HFFc6 (cell line): ENCODE results near the gene GREB1. TPM values are rescaled to one million over a fixed set of nuclear protein-coding genes. Genes with fewer than 3 reads are reported as not detected.

Experiments
- DNase-seq: peaks from one replicate; pipeline ENCODE4 v3.0.0-alpha.2; 2018
- H3K27ac Mint-ChIP-seq: 2 replicates; pipeline ENCODE4 v1.8.0; 2020; ENCODE audit warnings: mild to moderate bottlenecking, mixed read lengths
- H3K27me3 Mint-ChIP-seq: 2 replicates; pipeline ENCODE4 v1.8.0; 2021; ENCODE audit warnings: mild to moderate bottlenecking, moderate library complexity, mixed read lengths; ENCODE audit not compliant: insufficient read depth
- H3K36me3 Mint-ChIP-seq: 2 replicates; pipeline ENCODE4 v1.8.0; 2021; ENCODE audit warnings: low read depth, mixed read lengths
- H3K4me1 Mint-ChIP-seq: 2 replicates; pipeline ENCODE4 v1.8.0; 2020; ENCODE audit warnings: low read depth, mixed read lengths
- H3K4me3 Mint-ChIP-seq: 2 replicates; pipeline ENCODE4 v1.8.0; 2020; ENCODE audit warnings: mild to moderate bottlenecking, moderate library complexity, mixed read lengths
- H3K9me3 Mint-ChIP-seq: 2 replicates; pipeline ENCODE4 v1.8.0; 2020; ENCODE audit warnings: mild to moderate bottlenecking, mixed read lengths
- CTCF ChIP-seq: fragments of 200-600 bp; sonication (generic); IDR thresholded peaks from 2 replicates; pipeline ENCODE4 v1.5.0; 2021; ENCODE audit warnings: antibody characterized with exemption, mild to moderate bottlenecking
- total RNA-seq, 6 experiments: library from RNA; stranded (reverse); fragmentation: NEBNext Ultra II Directional; extraction: Animal tissue kit (Norgen Biotek cat#: 25700); gene quantifications; 2 replicates in 1 of 6; 3 replicates in 5 of 6; pipeline ENCODE4 v1.2.3, GENCODE V29; 2021

The GREB1 gene
- total RNA-seq, 6 experiments from 2014 or later = 0.07 to 0.11 (median 0.09) TPM; not detected in 3

- H3K27ac Mint-ChIP-seq = no peak overlapping the region
- no peaks in the 10 kb centered on the region; the same call in 1 of the 2 replicates for H3K36me3 Mint-ChIP-seq
- no peak overlapping the region for H3K4me3 Mint-ChIP-seq
- H3K9me3 Mint-ChIP-seq = peaks cover 4% of the 10 kb centered on the region; the same call in 1 of the 2 replicates
- TF ChIP-seq CTCF = no peak
- H3K4me1 Mint-ChIP-seq = no peaks in the 10 kb centered on the region
- H3K27me3 Mint-ChIP-seq = peaks cover 40% of the 10 kb centered on the region
- DNase-seq = no peak
Observed at GRCh38 chr2:11547912-11548497, 14.2 kb downstream of the GREB1 start.

GRCh38 chr2:11550302-11550701 is 16.5 kb downstream of the GREB1 start:
- Mint-ChIP-seq H3K27me3 (peaks cover 40% of the 10 kb centered on the region), H3K9me3 (peaks cover 4% of the 10 kb centered on the region; the same call in 1 of the 2 replicates), H3K36me3 (no peaks in the 10 kb centered on the region; the same call in 1 of the 2 replicates), H3K27ac (no peak overlapping the region), H3K4me1 (peaks cover 11% of the 10 kb centered on the region), H3K4me3 (no peak overlapping the region)
- no peak for TF ChIP-seq CTCF
- DNase-seq = no peak

DNA sequence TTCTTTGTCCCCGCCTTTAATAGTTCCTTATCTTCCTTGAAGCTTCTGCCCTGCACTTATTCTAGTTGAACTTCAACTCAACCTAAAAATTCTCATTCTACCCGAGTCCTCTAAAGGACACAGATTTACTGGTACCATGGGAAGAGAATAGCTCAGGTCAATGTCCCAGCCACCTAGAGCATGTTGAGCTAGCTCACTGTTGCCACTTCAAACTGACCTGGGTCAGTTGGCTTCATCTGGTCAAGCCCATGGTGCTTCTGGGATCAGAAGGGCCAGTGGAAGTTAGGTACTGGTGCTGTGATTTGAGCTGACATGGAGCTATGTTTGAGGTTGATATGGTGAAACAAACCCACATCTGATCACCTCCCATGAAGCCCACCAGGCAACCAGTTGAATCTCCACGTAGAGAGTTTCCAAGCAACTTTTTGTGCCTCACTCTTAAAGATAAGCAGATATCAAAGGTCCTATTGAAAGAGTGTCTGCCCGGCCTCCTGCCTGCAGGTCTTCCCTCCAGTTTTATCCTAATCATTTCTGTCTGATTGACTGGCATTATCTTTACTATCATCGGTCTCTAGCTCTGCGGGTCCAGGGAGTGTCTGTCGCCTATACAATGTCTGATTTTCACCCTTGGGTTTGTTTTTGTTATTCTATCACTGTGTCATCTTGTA is 17.2 kb downstream of the GREB1 start:
- DNase-seq = no peak
- Mint-ChIP-seq H3K9me3 (peaks cover 4% of the 10 kb centered on the region; the same call in 1 of the 2 replicates), H3K27me3 (peaks cover 42% of the 10 kb centered on the region), H3K4me3 (no peak overlapping the region), H3K27ac (no peak overlapping the region), H3K36me3 (no peaks in the 10 kb centered on the region; the same call in 1 of the 2 replicates), H3K4me1 (peaks cover 11% of the 10 kb centered on the region)
- TF ChIP-seq CTCF = no peak

DNA sequence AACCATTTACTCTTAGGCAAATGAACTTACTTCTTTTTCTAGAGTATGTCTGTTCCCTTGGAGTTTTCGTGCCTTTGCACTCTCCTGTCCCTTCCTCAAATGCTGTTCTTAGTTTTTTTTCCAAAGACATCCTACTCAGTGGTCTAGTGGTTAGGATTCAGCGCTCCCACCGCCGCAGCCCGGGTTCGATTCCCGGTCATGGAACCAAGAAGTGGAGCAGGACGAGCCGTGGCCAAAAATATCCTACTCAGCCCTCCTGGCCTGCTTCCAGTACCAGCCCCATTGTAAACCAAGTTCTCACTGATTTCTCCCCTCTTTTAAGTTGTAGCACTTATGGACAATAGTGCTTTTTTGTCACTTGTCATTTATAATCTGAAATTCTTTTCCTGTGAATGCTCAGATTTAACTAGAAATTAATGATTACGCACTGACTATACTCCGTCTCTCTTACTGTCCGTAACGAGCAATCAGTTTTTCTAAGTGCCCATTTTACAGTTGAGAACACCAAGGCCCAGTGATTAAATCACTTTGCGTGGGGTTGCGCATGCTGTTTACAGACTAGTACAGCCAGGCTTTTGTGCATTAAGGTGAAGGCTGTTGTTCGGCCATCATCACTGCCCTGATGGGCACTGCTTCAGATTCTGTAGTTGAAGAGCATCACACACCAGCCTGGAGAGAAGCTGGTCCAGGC is 17.9 kb downstream of the GREB1 start:
- H3K9me3 Mint-ChIP-seq = peaks cover 4% of the 10 kb centered on the region; the same call in 1 of the 2 replicates
- TF ChIP-seq CTCF = no peak
- no peak for DNase-seq
- H3K27me3 Mint-ChIP-seq = peaks cover 45% of the 10 kb centered on the region
- H3K36me3 Mint-ChIP-seq = no peaks in the 10 kb centered on the region; the same call in 1 of the 2 replicates
- H3K4me1 Mint-ChIP-seq = peaks cover 11% of the 10 kb centered on the region
- no peak overlapping the region for H3K4me3 Mint-ChIP-seq
- no peak overlapping the region for H3K27ac Mint-ChIP-seq

- Mint-ChIP-seq H3K4me3 (no peak overlapping the region), H3K9me3 (peaks cover 4% of the 10 kb centered on the region; the same call in 1 of the 2 replicates), H3K36me3 (no peaks in the 10 kb centered on the region; the same call in 1 of the 2 replicates), H3K27ac (no peak overlapping the region), H3K27me3 (peaks cover 48% of the 10 kb centered on the region), H3K4me1 (peaks cover 11% of the 10 kb centered on the region)
- no peak for TF ChIP-seq CTCF
- no peak for DNase-seq
Observed at GRCh38 chr2:11552260-11552638, 18.4 kb downstream of the GREB1 start.
